Tibial nerve (tissue), 3 donors: ENCODE measurements around the gene SFXN5.

Experiments
- CTCF ChIP-seq, 5 experiments: fragments of 200-600 bp in 3 of 5; fragments of 450-650 bp in 2 of 5; sonication (generic) in 3 of 5; IDR thresholded peaks; one replicate each; pipeline ENCODE4 v1.5.1; 2016 to 2019; ENCODE audit warnings: antibody characterized with exemption in 5 of 5, mild to moderate bottlenecking in 3 of 5, moderate library complexity in 2 of 5
- POLR2A ChIP-seq, 2 donors: fragments of 450-650 bp; IDR thresholded peaks; one replicate each; pipeline ENCODE4 v1.6.1; 2017; ENCODE audit warnings: antibody characterized with exemption in 2 of 2, mild to moderate bottlenecking in 2 of 2, moderate library complexity in 2 of 2

DNA sequence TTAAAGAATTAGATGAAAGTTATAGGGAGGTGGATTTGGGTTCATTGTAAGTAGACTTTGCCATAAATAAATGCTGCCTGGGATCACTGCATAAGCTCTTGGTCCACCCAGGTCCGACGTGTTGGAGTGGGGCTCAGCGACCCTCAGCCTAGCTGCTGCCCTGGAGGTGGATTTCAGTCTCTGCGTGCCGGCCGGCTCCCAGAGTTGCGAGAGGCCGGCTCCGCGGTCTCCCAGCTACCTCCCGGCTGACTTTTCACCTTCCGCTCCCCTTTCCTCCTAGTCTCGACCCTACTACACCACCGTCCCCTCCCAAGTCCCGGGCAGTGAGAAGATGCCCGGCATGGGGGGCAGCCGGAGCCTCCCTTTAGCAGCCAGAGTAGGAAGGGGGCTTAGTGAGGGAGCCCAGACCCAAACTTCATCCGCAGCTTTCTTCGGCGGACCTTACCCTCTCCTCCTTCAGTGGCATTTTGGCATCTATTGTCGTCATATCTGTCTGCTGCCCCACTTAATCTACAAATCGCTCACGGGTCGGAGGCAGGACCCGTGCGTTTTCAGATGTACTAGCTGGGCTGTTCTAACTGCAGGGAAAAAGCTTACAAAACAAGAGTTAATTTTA is 146.1 kb downstream of the SFXN5 start:
- TF ChIP-seq POLR2A (IDR thresholded peaks at IDR 0.05) (no peak), CTCF (IDR thresholded peaks at IDR 0.05) (no peak)
